LNCaP clone FGC (cell line): Measurements from ENCODE around the gene KPTN.

Experiments used
- DNase-seq: peaks from one replicate; pipeline ENCODE4 v3.0.0-alpha.2; 2011; ENCODE audit warnings: low read depth
- H3K4me3 ChIP-seq: 2 replicates; pipeline ENCODE4 v1.5.1; 2011; ENCODE audit warnings: mild to moderate bottlenecking, low read depth, low read length, control low read depth
- TF ChIP-seq, protein P1 (sequence below): IDR thresholded peaks from 2 replicates; pipeline ENCODE4 v1.5.1; 2012; ENCODE audit warnings: mild to moderate bottlenecking; ENCODE audit not compliant: control insufficient read depth, insufficient read depth; ENCODE audit errors: extremely low read depth

Gene KPTN

GRCh38 chr19:47485210-47485609 is 1.2 kb upstream of the KPTN start:
- TF ChIP-seq, protein P1, sequence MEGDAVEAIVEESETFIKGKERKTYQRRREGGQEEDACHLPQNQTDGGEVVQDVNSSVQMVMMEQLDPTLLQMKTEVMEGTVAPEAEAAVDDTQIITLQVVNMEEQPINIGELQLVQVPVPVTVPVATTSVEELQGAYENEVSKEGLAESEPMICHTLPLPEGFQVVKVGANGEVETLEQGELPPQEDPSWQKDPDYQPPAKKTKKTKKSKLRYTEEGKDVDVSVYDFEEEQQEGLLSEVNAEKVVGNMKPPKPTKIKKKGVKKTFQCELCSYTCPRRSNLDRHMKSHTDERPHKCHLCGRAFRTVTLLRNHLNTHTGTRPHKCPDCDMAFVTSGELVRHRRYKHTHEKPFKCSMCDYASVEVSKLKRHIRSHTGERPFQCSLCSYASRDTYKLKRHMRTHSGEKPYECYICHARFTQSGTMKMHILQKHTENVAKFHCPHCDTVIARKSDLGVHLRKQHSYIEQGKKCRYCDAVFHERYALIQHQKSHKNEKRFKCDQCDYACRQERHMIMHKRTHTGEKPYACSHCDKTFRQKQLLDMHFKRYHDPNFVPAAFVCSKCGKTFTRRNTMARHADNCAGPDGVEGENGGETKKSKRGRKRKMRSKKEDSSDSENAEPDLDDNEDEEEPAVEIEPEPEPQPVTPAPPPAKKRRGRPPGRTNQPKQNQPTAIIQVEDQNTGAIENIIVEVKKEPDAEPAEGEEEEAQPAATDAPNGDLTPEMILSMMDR: no peak
- peak overlapping the region; percentile 61 for H3K4me3 ChIP-seq
- DNase-seq: no peak

DNA sequence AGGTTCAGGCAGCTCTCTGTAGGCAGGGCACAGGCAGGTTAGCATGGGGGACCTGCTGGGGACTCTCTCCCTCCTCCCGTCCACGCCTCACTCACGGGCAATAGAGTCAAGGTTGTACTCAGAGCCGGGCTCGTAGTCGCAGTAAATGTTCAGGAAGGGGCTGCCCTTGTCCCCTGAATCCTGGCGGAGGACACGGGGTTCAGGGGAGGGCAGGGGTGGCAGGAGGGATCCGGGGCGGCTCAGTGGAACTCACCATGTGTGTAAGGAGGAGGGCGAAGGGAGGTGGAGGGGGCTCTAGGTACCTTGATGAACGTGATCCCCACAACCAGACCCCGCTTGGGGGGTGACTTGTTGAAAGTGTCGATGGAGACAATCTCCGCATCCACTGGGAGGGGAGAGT is 819 bp downstream of the KPTN start:
- peak overlapping the region; percentile 61 for H3K4me3 ChIP-seq
- TF ChIP-seq, protein P1: no peak
- no peak for DNase-seq

DNA sequence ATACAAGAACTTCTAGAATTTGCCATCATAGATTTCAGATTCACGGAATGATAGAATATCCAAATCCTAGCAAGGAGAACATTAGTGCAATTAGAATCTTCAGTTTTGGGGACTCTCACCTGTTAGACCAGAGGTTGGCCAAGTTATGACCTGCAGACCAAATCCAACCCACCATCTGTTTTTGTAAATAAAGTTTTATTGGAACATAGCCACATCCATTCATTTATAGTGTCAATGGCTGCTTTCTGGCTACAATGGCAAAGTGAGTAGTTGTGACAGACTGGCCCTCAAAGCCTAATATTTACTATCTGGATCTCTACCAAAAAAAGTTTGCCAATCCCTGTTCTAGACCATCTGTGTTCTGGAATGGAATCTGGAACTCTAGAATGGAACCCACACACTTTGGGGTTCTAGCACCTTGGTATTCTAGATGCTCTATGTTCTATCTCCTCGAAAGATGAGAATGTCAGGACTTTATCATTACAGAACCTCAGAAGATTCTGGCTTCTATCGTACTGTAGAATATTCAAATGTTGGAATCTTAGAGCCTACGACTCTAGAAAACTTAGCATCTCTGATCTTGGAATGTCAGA is 2.5 kb downstream of the KPTN start:
- TF ChIP-seq, protein P1: no peak
- no peak overlapping the region for H3K4me3 ChIP-seq
- no peak for DNase-seq

GRCh38 chr19:47480658-47481057 is 3.4 kb downstream of the KPTN start:
- H3K4me3 ChIP-seq: no peak overlapping the region
- TF ChIP-seq, protein P1: no peak
- DNase-seq: no peak

DNA sequence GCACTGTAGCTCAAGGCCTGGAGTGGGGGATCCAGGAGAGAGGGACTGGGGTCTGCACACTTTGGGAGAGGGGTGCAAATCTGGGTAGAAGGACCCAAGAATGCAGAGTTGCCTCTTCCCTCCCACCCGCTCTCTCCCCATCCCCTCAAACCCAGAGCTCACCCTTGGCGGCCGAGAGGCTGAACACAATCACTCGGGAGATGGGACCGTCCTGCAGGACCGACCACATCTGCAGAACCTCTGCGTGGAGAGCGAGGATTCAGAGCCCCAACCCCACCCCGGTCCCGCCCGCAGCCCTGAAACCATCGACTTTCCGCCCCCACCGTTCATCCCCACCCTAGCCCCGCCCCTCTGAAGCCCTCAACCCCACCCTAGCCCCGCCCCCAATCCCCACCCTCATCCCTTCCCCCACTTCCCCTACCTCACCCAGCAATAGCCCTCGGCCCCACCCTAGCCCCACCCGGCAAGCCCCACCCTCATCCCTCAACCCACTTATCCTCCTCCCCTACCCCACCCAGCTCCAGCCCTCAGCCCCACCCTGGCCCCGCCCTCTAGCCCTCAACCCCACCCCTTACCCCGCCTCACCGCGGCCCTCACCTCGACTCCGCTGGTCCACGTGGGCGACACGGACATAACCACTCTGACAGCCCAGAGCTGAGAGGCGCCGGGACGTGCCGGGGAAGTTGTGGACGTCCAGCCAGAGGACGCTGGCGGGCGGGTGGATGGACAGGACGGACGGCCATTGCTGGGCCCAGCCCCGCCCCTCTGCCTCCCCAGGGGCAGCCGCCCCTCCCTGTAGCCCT is 4.1 kb downstream of the KPTN start:
- DNase-seq: no peak
- no peak overlapping the region for H3K4me3 ChIP-seq
- TF ChIP-seq, protein P1: no peak

GRCh38 chr19:47476438-47476972 is 7.5 kb downstream of the KPTN start:
- no peak overlapping the region for H3K4me3 ChIP-seq
- TF ChIP-seq, protein P1: no peak
- DNase-seq: no peak
